HuH-7 (cell line): ENCODE data around the gene CDK14.
"Not testable (repeated sequence)": the region's sequence is repeated elsewhere in the genome, so short reads cannot be mapped to it uniquely, and the experiment has no call there.

Source experiments
- DNase-seq: peaks from one replicate; pipeline ENCODE4 v3.0.0; 2011; ENCODE audit warnings: low spot score

CDK14 gene

GRCh38 chr7:91165006-91165845 lies 569.1 kb downstream of the CDK14 start:
- DNase-seq = no peak

DNA sequence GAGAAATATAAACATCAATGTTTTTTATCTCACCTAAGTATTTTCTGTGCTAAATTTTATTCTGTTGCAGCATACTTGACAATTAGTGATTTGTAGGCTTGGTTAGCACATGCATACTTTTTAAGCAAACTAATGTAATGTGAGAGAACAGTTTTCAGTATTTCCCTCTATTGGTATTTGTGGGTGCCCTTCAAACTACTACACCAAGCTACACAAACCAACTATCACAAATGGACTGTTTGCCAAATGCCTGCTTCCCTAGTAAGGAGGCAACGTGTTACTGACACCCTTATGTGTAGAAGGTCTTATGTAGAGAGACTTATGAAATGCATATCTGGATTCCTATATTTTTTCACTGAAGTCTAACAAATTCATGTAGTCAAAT lies 569.7 kb downstream of the CDK14 start:
- DNase-seq = no peak

- DNase-seq = no peak
Measured at GRCh38 chr7:91168871-91169829, 573.0 kb downstream of the CDK14 start.

GRCh38 chr7:91169830-91170191 lies 573.7 kb downstream of the CDK14 start:
- no peak for DNase-seq

DNA sequence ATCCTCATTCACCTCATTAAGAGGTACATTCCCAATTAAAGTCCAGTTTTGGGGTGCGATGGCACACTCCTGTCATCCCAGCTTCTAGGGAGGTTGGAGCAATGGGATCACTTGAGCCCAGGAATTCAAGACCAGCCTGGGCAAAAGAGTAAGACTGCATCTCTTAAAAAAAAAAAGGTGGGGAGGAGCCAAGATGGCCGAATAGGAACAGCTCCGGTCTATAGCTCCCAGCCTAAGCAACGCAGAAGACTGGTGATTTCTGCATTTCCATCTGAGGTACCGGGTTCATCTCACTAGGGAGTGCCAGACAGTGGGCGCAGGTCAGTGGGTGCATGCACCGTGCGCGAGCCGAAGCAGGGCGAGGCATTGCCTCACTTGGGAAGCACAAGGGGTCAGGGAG lies 577.1 kb downstream of the CDK14 start:
- DNase-seq = not testable (repeated sequence)

- DNase-seq = no peak
Measured at GRCh38 chr7:91180746-91181145, 584.6 kb downstream of the CDK14 start.

GRCh38 chr7:91181949-91182348 lies 585.8 kb downstream of the CDK14 start:
- no peak for DNase-seq

GRCh38 chr7:91182819-91183764 lies 587.0 kb downstream of the CDK14 start:
- no peak for DNase-seq

GRCh38 chr7:91185771-91186170 lies 589.6 kb downstream of the CDK14 start:
- no peak for DNase-seq

DNA sequence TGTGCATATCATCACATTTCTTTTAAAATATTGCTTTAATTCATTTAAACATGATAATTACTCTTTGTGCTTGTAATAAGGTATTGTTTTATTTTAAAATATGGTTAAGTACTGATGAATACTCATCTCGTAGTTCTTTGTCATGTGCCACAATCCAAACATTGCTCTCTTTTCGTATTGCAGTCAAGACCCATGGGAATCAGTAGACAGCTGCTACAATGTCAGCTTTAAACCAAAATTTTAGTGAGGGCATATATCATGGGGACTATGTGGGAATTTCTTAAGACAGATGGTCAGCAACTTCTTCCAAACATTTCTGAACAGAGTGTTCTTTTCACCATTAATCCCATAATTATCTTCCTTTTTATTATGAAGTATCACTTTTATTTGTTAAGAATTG lies 590.9 kb downstream of the CDK14 start:
- DNase-seq = no peak

GRCh38 chr7:91191771-91192170 lies 595.6 kb downstream of the CDK14 start:
- DNase-seq = no peak

GRCh38 chr7:91193141-91193540 lies 597.0 kb downstream of the CDK14 start:
- no peak for DNase-seq

GRCh38 chr7:91194841-91195240 lies 598.7 kb downstream of the CDK14 start:
- DNase-seq = no peak

GRCh38 chr7:91196058-91196457 lies 599.9 kb downstream of the CDK14 start:
- DNase-seq = no peak

GRCh38 chr7:91198371-91198770 lies 602.2 kb downstream of the CDK14 start:
- no peak for DNase-seq

DNA sequence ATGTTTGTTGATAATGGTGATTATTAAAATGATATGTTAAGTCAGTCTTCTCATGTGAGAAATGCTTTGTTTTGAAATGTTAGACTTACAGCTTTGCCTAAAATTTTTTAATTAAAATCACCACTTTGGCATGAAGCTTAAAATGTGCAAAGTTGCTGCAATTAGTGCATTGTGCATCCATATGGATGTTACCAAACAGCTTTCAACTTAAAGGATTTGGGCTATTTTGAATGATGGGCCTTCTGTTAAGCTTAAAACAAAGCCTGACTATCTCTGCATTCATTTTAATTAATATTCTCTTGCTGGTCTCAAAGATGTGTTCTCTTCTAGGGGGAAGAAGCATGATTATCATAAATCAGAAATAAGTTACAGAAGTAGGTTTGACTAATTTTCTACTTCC lies 603.5 kb downstream of the CDK14 start:
- DNase-seq = no peak

DNA sequence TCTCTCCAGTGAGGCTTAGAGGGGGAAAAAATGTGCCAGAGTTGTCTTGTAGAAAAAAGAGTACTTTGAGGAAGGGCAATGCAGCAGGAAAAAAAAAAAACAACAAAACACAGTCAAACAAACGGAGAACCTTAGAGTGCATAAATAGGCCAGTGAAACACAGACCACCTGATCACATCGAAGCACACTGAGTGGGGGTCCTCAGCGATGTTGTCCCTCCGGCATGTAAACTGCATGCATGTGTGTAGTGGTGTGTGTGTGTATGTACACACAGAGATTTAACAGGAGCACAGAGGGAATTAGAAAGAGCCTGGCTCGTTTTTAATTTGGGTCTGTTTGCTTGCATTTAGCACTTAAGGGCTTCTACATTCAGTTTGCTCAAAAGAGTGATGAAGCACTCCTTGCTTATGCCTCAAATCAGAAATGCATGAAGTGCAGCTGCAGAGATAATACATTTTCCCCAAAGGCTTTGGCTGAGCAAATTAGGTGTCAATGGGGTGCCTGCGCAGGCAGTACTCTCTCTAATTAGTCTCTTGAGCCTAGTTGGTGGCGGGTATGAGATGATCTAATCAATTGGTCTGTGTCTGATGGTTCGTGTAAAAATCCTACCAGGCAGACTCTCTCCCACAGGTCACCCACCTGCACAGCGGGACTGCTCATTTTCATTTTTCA lies 605.5 kb downstream of the CDK14 start:
- no peak for DNase-seq

- no peak for DNase-seq
Measured at GRCh38 chr7:91206361-91206960, 610.3 kb downstream of the CDK14 start.

DNA sequence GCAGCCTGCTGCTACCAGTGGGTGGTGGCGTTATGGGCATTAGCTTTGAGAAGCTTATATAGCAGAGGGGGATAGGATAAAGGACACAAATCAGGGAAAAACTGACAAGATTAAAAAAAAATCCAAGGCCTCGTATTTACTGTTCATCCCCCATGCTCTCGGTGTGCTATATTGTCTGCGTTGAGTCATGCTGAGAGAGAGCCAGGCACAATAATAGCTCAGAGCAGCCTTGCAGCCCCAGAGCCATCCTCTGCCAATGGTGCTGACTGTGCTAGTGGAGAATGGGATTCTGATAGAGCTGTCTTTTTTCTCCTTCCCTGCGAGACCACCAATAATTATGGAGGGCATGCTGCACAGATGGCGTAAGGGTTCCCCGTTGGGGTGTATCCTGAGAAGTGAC lies 616.5 kb downstream of the CDK14 start:
- no peak for DNase-seq

DNA sequence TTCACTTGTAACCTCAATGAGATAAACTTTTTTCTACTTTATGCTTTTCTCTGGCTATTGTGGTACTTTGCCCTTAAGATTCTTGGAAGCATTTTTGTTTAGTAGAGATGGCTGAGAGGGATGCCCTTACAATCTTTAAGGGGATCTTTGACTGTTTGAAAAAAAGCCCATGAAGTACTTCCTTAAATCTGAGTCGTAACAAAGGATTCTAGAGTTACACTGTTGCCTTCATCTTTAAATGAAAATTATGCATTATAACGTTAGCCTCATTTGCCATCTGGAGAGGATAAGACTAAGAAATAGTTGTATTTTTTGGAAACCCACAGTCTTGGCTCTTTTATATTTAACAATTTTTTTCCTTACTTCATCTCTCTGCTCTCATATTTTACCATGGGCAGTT lies 630.3 kb downstream of the CDK14 start:
- DNase-seq = no peak

GRCh38 chr7:91228327-91228726 lies 632.2 kb downstream of the CDK14 start:
- no peak for DNase-seq
